HEK293 (cell line): ENCODE measurements around the gene GALNS.
A peak's percentile ranks its signal among the peaks of the same experiment; 100 is the strongest.

Experiments used
- CTCF ChIA-PET: fragments of 350-600 bp; formaldehyde crosslinking; extraction: SDS; loops from one replicate; lab custom pipeline; 2021; ENCODE audit warnings: antibody characterized with exemption; lab: Yijun Ruan, JAX
- POLR2A ChIA-PET: fragments of 300-600 bp; formaldehyde crosslinking; extraction: SDS; loops from one replicate; lab custom pipeline; 2020; ENCODE audit warnings: antibody characterized with exemption, inconsistent platforms; lab: Yijun Ruan, JAX
- H3K27ac ChIP-seq: fragments of 200-500 bp; sonication (Bioruptor generic); 2 replicates; pipeline ENCODE4 v1.5.1; 2014; ENCODE audit warnings: low read depth, low read length, control low read depth, inconsistent platforms; ENCODE audit errors: extremely low read depth
- H3K36me3 ChIP-seq, 2 experiments: fragments of 200-500 bp in 1 of 2; sonication (Bioruptor generic) in 1 of 2; 1 replicate in 1 of 2; 2 replicates in 1 of 2; pipeline ENCODE4 v1.5.1; 2014 to 2017; ENCODE audit warnings: inconsistent platforms in 2 of 2, low read length in 2 of 2; ENCODE audit not compliant: control insufficient read depth in 2 of 2, insufficient read depth in 1 of 2
- H3K4me1 ChIP-seq: fragments of 200-500 bp; sonication (Bioruptor generic); 2 replicates; pipeline ENCODE4 v1.5.1; 2014; ENCODE audit warnings: mild to moderate bottlenecking, low read length, inconsistent platforms; ENCODE audit not compliant: control insufficient read depth, insufficient read depth
- H3K4me3 ChIP-seq: 2 replicates; pipeline ENCODE4 v1.5.1; 2011; ENCODE audit warnings: low read depth, mild to moderate bottlenecking, control low read depth, low read length, moderate library complexity
- H3K9me3 ChIP-seq: fragments of 200-500 bp; sonication (Bioruptor generic); 2 replicates; pipeline ENCODE4 v1.5.1; 2014; ENCODE audit warnings: low read depth, low read length, inconsistent platforms; ENCODE audit not compliant: control insufficient read depth, insufficient read depth
- EGR2 ChIP-seq: fragments of 450-650 bp; formaldehyde crosslinking; IDR thresholded peaks from 2 replicates; pipeline ENCODE4 v1.5.1; 2016; ENCODE audit warnings: low read depth, missing biosample characterization, missing genetic modification characterization
- FEZF1 ChIP-seq: fragments of 450-650 bp; formaldehyde crosslinking; IDR thresholded peaks from 2 replicates; pipeline ENCODE4 v1.5.1; 2016; ENCODE audit warnings: missing biosample characterization, missing genetic modification characterization
- GFI1B ChIP-seq: fragments of 450-650 bp; formaldehyde crosslinking; IDR thresholded peaks from 2 replicates; pipeline ENCODE4 v1.5.1; 2016; ENCODE audit warnings: missing biosample characterization, missing genetic modification characterization
- GLIS1 ChIP-seq: fragments of 450-650 bp; formaldehyde crosslinking; IDR thresholded peaks from 2 replicates; pipeline ENCODE4 v1.5.1; 2016; ENCODE audit warnings: missing biosample characterization, missing genetic modification characterization
- GLIS2 ChIP-seq: fragments of 450-650 bp; formaldehyde crosslinking; IDR thresholded peaks from 2 replicates; pipeline ENCODE4 v1.5.1; 2016; ENCODE audit warnings: missing biosample characterization, missing genetic modification characterization
- HOXD13 ChIP-seq: sonication (generic); formaldehyde crosslinking; IDR thresholded peaks from 2 replicates; pipeline ENCODE4 v1.8.0; 2022; ENCODE audit warnings: missing genetic modification reagents, borderline replicate concordance
- IKZF3 ChIP-seq: fragments of 450-650 bp; IDR thresholded peaks from 2 replicates; pipeline ENCODE4 v1.5.0; 2018; ENCODE audit warnings: missing biosample characterization, mild to moderate bottlenecking, missing genetic modification characterization, moderate library complexity
- KLF1 ChIP-seq: fragments of 450-650 bp; formaldehyde crosslinking; IDR thresholded peaks from 2 replicates; pipeline ENCODE4 v1.5.1; 2016; ENCODE audit warnings: missing biosample characterization, missing genetic modification characterization
- OSR2 ChIP-seq: fragments of 450-650 bp; formaldehyde crosslinking; IDR thresholded peaks from 2 replicates; pipeline ENCODE4 v1.5.1; 2016; ENCODE audit warnings: missing biosample characterization, missing genetic modification characterization
- REPIN1 ChIP-seq: fragments of 450-650 bp; formaldehyde crosslinking; IDR thresholded peaks from 2 replicates; pipeline ENCODE4 v1.5.1; 2017; ENCODE audit warnings: missing biosample characterization, missing genetic modification characterization, low read depth
- SP7 ChIP-seq: fragments of 450-650 bp; formaldehyde crosslinking; IDR thresholded peaks from 2 replicates; pipeline ENCODE4 v1.5.1; 2016; ENCODE audit warnings: missing biosample characterization, missing genetic modification characterization
- TCF7L2 ChIP-seq: IDR thresholded peaks from 2 replicates; pipeline ENCODE4 v1.6.1; 2011; ENCODE audit warnings: low read depth, mild to moderate bottlenecking, inconsistent platforms, low read length, moderate library complexity, borderline replicate concordance
- WT1 ChIP-seq: fragments of 450-650 bp; formaldehyde crosslinking; IDR thresholded peaks from 2 replicates; pipeline ENCODE4 v1.5.1; 2016; ENCODE audit warnings: missing biosample characterization, missing genetic modification characterization
- ZBTB1 ChIP-seq: fragments of 450-650 bp; formaldehyde crosslinking; IDR thresholded peaks from 2 replicates; pipeline ENCODE4 v1.5.1; 2016; ENCODE audit warnings: missing biosample characterization, missing genetic modification characterization
- ZBTB17 ChIP-seq: fragments of 450-650 bp; formaldehyde crosslinking; IDR thresholded peaks from 2 replicates; pipeline ENCODE4 v1.5.1; 2016; ENCODE audit warnings: missing biosample characterization, missing genetic modification characterization
- ZBTB8A ChIP-seq: fragments of 450-650 bp; formaldehyde crosslinking; IDR thresholded peaks from 2 replicates; pipeline ENCODE4 v1.5.1; 2016; ENCODE audit warnings: missing biosample characterization, missing genetic modification characterization
- ZFHX2 ChIP-seq: fragments of 450-650 bp; formaldehyde crosslinking; conservative IDR thresholded peaks from 2 replicates; pipeline ENCODE4 v1.5.1; 2016; ENCODE audit warnings: missing biosample characterization, missing genetic modification characterization
- ZIC2 ChIP-seq: fragments of 450-650 bp; formaldehyde crosslinking; IDR thresholded peaks from 2 replicates; pipeline ENCODE4 v1.5.1; 2016; ENCODE audit warnings: missing biosample characterization, missing genetic modification characterization
- ZNF10 ChIP-seq: fragments of 450-650 bp; formaldehyde crosslinking; IDR thresholded peaks from 2 replicates; pipeline ENCODE4 v1.5.1; 2017; ENCODE audit warnings: missing biosample characterization, missing genetic modification characterization
- ZNF114 ChIP-seq: fragments of 450-650 bp; formaldehyde crosslinking; IDR thresholded peaks from 2 replicates; pipeline ENCODE4 v1.5.0; 2017; ENCODE audit warnings: missing biosample characterization, missing genetic modification characterization
- ZNF121 ChIP-seq: fragments of 450-650 bp; formaldehyde crosslinking; IDR thresholded peaks from 2 replicates; pipeline ENCODE4 v1.5.1; 2016; ENCODE audit warnings: missing biosample characterization, missing genetic modification characterization
- ZNF19 ChIP-seq: fragments of 450-650 bp; formaldehyde crosslinking; IDR thresholded peaks from 2 replicates; pipeline ENCODE4; 2016; ENCODE audit warnings: missing biosample characterization, missing genetic modification characterization, low read depth
- ZNF248 ChIP-seq: fragments of 450-650 bp; formaldehyde crosslinking; IDR thresholded peaks from 2 replicates; pipeline ENCODE4 v1.5.1; 2017; ENCODE audit warnings: missing biosample characterization, missing genetic modification characterization
- ZNF266 ChIP-seq: fragments of 450-650 bp; formaldehyde crosslinking; IDR thresholded peaks from 2 replicates; pipeline ENCODE4 v1.5.1; 2016; ENCODE audit warnings: missing biosample characterization, missing genetic modification characterization, low read depth
- ZNF423 ChIP-seq: fragments of 450-650 bp; formaldehyde crosslinking; IDR thresholded peaks from 2 replicates; pipeline ENCODE4 v1.5.1; 2016; ENCODE audit warnings: missing biosample characterization, missing genetic modification characterization
- ZNF510 ChIP-seq: fragments of 450-650 bp; formaldehyde crosslinking; IDR thresholded peaks from 2 replicates; pipeline ENCODE4 v1.5.1; 2018; ENCODE audit warnings: mild to moderate bottlenecking, missing genetic modification characterization, missing biosample characterization; ENCODE audit not compliant: insufficient replicate concordance
- TF ChIP-seq, protein P1 (sequence below): fragments of 450-650 bp; formaldehyde crosslinking; IDR thresholded peaks from 2 replicates; pipeline ENCODE4 v1.5.1; 2016; ENCODE audit warnings: missing biosample characterization, missing genetic modification characterization
- TF ChIP-seq, protein P2 (sequence below): fragments of 450-650 bp; formaldehyde crosslinking; IDR thresholded peaks from 2 replicates; pipeline ENCODE4 v1.5.1; 2016; ENCODE audit warnings: missing biosample characterization, missing genetic modification characterization
- TF ChIP-seq, protein P3 (sequence below): fragments of 450-650 bp; formaldehyde crosslinking; optimal IDR thresholded peaks from 2 replicates; pipeline ENCODE3; 2016; ENCODE audit warnings: missing biosample characterization, mild to moderate bottlenecking, missing genetic modification characterization
- TF ChIP-seq, protein P4 (sequence below): fragments of 450-650 bp; formaldehyde crosslinking; IDR thresholded peaks from 2 replicates; pipeline ENCODE4 v1.5.1; 2016; ENCODE audit warnings: missing biosample characterization, missing genetic modification characterization
- TF ChIP-seq, protein P5 (sequence below): fragments of 450-650 bp; formaldehyde crosslinking; IDR thresholded peaks from 2 replicates; pipeline ENCODE4 v1.5.1; 2017; ENCODE audit warnings: missing biosample characterization, missing genetic modification characterization

Gene GALNS

DNA sequence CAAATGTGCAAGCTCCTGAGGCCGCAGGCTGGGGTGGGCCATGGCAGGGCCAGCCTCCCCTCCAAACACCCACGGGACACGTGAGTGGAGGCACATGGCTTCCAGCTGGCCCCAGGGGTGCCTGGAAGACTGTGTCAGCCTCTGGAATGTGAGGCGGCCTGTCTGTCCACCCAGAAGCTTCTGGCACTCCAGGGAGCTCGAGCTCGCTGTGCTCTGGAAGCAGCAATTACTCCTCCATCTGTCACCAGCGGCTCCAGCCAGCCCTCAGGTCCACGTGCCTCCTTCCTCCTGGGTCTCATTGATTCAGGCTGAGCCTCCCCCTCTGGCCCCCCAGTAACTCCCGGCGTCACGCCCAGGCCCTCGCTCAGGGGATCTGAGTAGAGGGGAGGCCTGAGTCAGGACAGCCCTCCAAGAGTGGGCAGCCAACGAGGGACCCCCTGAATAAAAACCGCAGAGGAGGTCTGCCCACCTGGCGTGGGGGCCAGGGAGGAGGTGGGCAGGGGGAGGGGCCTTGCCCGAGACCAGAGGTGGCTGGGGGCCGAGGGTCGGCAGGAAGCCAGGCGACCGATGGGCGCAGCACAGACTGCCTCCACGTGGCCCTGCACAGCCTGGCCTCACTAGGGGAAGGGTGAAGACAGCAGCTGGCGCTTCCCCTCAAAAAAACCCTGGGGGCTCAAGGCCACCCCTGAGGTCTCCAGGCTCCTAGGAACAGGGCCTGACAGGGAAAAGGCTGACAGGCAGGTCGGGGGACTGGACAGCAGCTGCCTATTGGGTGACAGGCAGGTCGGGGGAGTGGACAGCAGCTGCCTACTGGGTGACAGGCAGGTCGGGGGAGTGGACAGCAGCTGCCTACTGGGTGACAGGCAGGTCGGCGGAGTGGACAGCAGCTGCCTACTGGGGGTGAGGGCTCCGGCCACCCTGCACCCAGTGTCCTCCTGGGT lies 83.6 kb downstream of the GALNS start:
- H3K9me3 ChIP-seq = no peaks in the 10 kb centered on the region
- POLR2A ChIA-PET = interaction anchor here (0.8 to 6.8 kb wide), 7 partner anchors 9 to 36 kb away, joined by 3 to 97 read pairs (median 10); partner anchors contain the start of gene PIEZO1
- CTCF ChIA-PET = interaction anchor here (0.6 to 9.2 kb wide), 7 partner anchors 8 to 1200 kb away, joined by 4 to 58 read pairs (median 4); no protein-coding TSS in a partner anchor
- no peaks in the 10 kb centered on the region for H3K36me3 ChIP-seq
- H3K27ac ChIP-seq = no peak overlapping the region
- TF ChIP-seq IKZF3 (tag by site-specific recombination) (peak; percentile 28; the same call in 1 of the 2 replicates), HOXD13 (CRISPR knock-in tag) (no peak), ZBTB17 (tag by site-specific recombination) (peak; percentile 42; the same call in 1 of the 2 replicates), REPIN1 (tag by site-specific recombination) (no peak), KLF1 (tag by site-specific recombination) (no peak), GLIS1 (peak; percentile 93), ZBTB8A (tag by site-specific recombination) (peak; percentile 28; the same call in 1 of the 2 replicates), WT1 (tag by site-specific recombination) (0 out of 2 replicates have a peak, but pooled peaks have one; percentile 34), ZNF10 (tag by site-specific recombination) (peak; percentile 61), SP7 (tag by site-specific recombination) (peak; percentile 88), OSR2 (tag by site-specific recombination) (peak; percentile 97), FEZF1 (tag by site-specific recombination) (no peak), ZNF248 (tag by site-specific recombination) (no peak), ZNF510 (tag by site-specific recombination) (no peak), TCF7L2 (no peak), EGR2 (tag by site-specific recombination) (peak; percentile 43; the same call in 1 of the 2 replicates), GFI1B (tag by site-specific recombination) (no peak), ZFHX2 (tag by site-specific recombination) (peak; percentile 64), ZNF114 (tag by site-specific recombination) (no peak), GLIS2 (peak; percentile 75), ZNF423 (peak; percentile 78), ZBTB1 (tag by site-specific recombination) (no peak), ZIC2 (tag by site-specific recombination) (peak; percentile 92), ZNF19 (no peak), ZNF266 (no peak), ZNF121 (0 out of 2 replicates have a peak, but pooled peaks have one; percentile 25)
- TF ChIP-seq, protein P1, sequence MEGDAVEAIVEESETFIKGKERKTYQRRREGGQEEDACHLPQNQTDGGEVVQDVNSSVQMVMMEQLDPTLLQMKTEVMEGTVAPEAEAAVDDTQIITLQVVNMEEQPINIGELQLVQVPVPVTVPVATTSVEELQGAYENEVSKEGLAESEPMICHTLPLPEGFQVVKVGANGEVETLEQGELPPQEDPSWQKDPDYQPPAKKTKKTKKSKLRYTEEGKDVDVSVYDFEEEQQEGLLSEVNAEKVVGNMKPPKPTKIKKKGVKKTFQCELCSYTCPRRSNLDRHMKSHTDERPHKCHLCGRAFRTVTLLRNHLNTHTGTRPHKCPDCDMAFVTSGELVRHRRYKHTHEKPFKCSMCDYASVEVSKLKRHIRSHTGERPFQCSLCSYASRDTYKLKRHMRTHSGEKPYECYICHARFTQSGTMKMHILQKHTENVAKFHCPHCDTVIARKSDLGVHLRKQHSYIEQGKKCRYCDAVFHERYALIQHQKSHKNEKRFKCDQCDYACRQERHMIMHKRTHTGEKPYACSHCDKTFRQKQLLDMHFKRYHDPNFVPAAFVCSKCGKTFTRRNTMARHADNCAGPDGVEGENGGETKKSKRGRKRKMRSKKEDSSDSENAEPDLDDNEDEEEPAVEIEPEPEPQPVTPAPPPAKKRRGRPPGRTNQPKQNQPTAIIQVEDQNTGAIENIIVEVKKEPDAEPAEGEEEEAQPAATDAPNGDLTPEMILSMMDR = no peak
- TF ChIP-seq, protein P2, sequence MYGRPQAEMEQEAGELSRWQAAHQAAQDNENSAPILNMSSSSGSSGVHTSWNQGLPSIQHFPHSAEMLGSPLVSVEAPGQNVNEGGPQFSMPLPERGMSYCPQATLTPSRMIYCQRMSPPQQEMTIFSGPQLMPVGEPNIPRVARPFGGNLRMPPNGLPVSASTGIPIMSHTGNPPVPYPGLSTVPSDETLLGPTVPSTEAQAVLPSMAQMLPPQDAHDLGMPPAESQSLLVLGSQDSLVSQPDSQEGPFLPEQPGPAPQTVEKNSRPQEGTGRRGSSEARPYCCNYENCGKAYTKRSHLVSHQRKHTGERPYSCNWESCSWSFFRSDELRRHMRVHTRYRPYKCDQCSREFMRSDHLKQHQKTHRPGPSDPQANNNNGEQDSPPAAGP (tag by site-specific recombination) = 0 out of 2 replicates have a peak, but pooled peaks have one; percentile 28
- TF ChIP-seq, protein P3, sequence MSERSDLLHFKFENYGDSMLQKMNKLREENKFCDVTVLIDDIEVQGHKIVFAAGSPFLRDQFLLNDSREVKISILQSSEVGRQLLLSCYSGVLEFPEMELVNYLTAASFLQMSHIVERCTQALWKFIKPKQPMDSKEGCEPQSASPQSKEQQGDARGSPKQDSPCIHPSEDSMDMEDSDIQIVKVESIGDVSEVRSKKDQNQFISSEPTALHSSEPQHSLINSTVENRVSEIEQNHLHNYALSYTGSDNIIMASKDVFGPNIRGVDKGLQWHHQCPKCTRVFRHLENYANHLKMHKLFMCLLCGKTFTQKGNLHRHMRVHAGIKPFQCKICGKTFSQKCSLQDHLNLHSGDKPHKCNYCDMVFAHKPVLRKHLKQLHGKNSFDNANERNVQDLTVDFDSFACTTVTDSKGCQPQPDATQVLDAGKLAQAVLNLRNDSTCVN (tag by site-specific recombination) = peak; percentile 9
- TF ChIP-seq, protein P4, sequence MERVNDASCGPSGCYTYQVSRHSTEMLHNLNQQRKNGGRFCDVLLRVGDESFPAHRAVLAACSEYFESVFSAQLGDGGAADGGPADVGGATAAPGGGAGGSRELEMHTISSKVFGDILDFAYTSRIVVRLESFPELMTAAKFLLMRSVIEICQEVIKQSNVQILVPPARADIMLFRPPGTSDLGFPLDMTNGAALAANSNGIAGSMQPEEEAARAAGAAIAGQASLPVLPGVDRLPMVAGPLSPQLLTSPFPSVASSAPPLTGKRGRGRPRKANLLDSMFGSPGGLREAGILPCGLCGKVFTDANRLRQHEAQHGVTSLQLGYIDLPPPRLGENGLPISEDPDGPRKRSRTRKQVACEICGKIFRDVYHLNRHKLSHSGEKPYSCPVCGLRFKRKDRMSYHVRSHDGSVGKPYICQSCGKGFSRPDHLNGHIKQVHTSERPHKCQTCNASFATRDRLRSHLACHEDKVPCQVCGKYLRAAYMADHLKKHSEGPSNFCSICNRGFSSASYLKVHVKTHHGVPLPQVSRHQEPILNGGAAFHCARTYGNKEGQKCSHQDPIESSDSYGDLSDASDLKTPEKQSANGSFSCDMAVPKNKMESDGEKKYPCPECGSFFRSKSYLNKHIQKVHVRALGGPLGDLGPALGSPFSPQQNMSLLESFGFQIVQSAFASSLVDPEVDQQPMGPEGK (tag by site-specific recombination) = peak; percentile 85; the same call in 1 of the 2 replicates
- TF ChIP-seq, protein P5, sequence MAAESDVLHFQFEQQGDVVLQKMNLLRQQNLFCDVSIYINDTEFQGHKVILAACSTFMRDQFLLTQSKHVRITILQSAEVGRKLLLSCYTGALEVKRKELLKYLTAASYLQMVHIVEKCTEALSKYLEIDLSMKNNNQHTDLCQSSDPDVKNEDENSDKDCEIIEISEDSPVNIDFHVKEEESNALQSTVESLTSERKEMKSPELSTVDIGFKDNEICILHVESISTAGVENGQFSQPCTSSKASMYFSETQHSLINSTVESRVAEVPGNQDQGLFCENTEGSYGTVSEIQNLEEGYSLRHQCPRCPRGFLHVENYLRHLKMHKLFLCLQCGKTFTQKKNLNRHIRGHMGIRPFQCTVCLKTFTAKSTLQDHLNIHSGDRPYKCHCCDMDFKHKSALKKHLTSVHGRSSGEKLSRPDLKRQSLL (tag by site-specific recombination) = peak; percentile 72; the same call in 1 of the 2 replicates
- H3K4me3 ChIP-seq = no peak overlapping the region
- peaks cover 35% of the 10 kb centered on the region for H3K4me1 ChIP-seq
